HL-60 (cell line): Measurements from ENCODE around the gene TPX2.

Experiments used
- DNase-seq, 2 experiments: peaks; one replicate each; pipeline ENCODE4 v3.0.0-alpha.2; 2010 to 2020; ENCODE audit warnings: low read depth in 1 of 2, low spot score in 1 of 2
- H3K27ac ChIP-seq: fragments of 250-450 bp; sonication (Bioruptor Pico); replicated peaks from 2 replicates; pipeline ENCODE4 v1.5.1; 2020; ENCODE audit warnings: mild to moderate bottlenecking, moderate library complexity
- H3K27me3 ChIP-seq: fragments of 250-450 bp; sonication (Bioruptor Pico); 2 replicates; pipeline ENCODE4 v1.5.1; 2021; ENCODE audit warnings: mild to moderate bottlenecking, moderate library complexity; ENCODE audit not compliant: insufficient read depth, poor library complexity, severe bottlenecking
- H3K4me3 ChIP-seq: replicated peaks from 2 replicates; pipeline ENCODE4 v1.5.1; 2011; ENCODE audit warnings: mild to moderate bottlenecking, control low read depth, low read length; ENCODE audit not compliant: insufficient read depth
- CTCF ChIP-seq: IDR thresholded peaks from one replicate; pipeline ENCODE4 v1.5.1; 2011; ENCODE audit warnings: low read length, control low read depth, inconsistent platforms; ENCODE audit not compliant: insufficient read depth
- GABPA ChIP-seq: IDR thresholded peaks from 2 replicates; pipeline ENCODE4 v1.6.1; 2012; ENCODE audit warnings: low read depth
- POLR2AphosphoS5 ChIP-seq: IDR thresholded peaks from 2 replicates; pipeline ENCODE4 v1.6.1; 2012; ENCODE audit warnings: low read depth
- REST ChIP-seq: IDR thresholded peaks from 2 replicates; pipeline ENCODE4 v1.6.1; 2012; ENCODE audit warnings: low read depth; ENCODE audit not compliant: insufficient replicate concordance
- SPI1 ChIP-seq: IDR thresholded peaks from 2 replicates; pipeline ENCODE4 v1.6.1; 2012; ENCODE audit warnings: low read depth, mild to moderate bottlenecking, borderline replicate concordance

TPX2 gene

DNA sequence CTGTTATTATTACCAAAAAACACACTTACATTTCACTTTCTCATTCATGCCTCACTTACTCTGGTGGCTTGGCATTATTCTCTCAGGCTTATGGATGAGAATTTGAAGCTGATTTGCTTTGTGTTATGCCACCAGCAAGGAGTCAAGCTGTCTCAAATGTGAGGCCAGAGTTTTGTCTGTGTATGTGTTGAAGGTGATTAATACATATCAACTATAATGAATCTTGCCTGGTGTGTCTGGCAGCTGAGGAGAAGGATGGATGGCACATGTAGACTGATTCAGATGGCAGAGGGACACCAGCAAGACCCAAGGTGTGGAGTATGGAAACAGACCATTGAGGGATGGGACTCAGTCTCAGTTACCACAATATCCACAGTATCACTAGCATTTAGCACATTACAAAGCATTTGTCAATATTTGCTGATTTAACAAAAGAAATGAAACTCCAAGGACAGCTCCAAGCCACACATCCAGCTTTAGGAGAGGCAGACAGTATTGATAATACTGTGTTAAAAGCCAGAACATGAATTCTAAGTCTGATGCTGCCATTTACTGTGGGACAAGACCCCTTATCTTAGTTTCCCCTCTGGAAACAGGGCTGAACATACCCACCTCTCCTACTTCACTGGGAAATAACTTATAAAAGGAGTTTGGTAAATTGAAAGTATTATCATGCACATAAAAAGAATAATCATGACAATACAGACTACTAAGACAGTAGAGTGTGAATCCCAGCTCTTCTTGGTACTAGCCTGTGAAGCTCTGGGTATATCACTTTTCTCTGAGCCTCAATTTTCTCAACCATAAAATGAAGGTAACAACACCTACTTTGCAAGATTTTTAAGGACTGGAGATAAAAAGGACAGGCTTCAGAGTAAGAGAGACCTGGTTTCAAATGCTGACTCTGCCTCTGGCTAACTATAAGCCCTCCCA lies 27.6 kb upstream of the TPX2 start:
- Histone ChIP-seq H3K27me3 (no peaks in the 10 kb centered on the region), H3K27ac (no peak overlapping the region), H3K4me3 (no peak overlapping the region)
- no peak for TF ChIP-seq POLR2AphosphoS5
- TF ChIP-seq REST = no peak
- no peak for TF ChIP-seq GABPA
- TF ChIP-seq CTCF = no peak
- no peak for TF ChIP-seq SPI1
- DNase-seq = no peak

GRCh38 chr20:31712112-31712553 lies 27.0 kb upstream of the TPX2 start:
- no peak overlapping the region for H3K27ac ChIP-seq
- TF ChIP-seq GABPA (no peak), CTCF (no peak), REST (no peak), SPI1 (no peak), POLR2AphosphoS5 (no peak)
- no peaks in the 10 kb centered on the region for H3K27me3 ChIP-seq
- no peak for DNase-seq
- no peak overlapping the region for H3K4me3 ChIP-seq

- TF ChIP-seq POLR2AphosphoS5 (no peak), GABPA (no peak), REST (no peak), CTCF (no peak), SPI1 (no peak)
- Histone ChIP-seq H3K4me3 (no peak overlapping the region), H3K27me3 (no peaks in the 10 kb centered on the region), H3K27ac (no peak overlapping the region)
- no peak for DNase-seq
Observed at GRCh38 chr20:31712564-31713311, 26.4 kb upstream of the TPX2 start.
